ENCODE results near the gene SHISA6. TPM values are rescaled to one million over a fixed set of nuclear protein-coding genes. Genes with fewer than 3 reads are reported as not detected.

SHISA6 gene
- total RNA-seq, 4 donors from 2014 or later = 0.45 to 4.9 (median 3.3) TPM

DNA sequence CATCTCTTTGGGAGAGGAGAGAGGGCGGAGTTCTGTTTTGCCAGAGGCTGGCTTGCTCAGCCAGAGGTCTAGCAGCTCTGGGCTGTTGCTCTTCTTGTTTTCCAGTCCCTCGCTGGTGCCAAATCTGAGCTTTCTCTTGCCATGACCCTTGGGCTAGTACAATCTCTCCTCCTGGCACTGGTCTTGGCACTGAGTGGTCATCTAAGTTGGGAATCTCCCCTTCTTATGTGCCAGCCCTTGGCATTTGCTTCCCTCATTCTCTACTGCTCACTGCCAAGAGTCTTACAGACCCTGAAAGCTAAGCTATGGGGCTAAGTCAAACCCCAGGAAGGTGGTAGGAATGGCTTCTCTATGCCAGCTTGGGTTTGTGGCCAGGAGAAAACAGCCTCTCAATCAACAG lies 148.6 kb downstream of the SHISA6 start:
- Histone ChIP-seq H3K4me3 (no peak overlapping the region), H3K36me3 (no peaks in the 10 kb centered on the region), H3K9me3 (no peaks in the 10 kb centered on the region), H3K4me1 (no peaks in the 10 kb centered on the region), H3K27ac (no peak overlapping the region), H3K27me3 (no peaks in the 10 kb centered on the region)
- TF ChIP-seq, protein P1, sequence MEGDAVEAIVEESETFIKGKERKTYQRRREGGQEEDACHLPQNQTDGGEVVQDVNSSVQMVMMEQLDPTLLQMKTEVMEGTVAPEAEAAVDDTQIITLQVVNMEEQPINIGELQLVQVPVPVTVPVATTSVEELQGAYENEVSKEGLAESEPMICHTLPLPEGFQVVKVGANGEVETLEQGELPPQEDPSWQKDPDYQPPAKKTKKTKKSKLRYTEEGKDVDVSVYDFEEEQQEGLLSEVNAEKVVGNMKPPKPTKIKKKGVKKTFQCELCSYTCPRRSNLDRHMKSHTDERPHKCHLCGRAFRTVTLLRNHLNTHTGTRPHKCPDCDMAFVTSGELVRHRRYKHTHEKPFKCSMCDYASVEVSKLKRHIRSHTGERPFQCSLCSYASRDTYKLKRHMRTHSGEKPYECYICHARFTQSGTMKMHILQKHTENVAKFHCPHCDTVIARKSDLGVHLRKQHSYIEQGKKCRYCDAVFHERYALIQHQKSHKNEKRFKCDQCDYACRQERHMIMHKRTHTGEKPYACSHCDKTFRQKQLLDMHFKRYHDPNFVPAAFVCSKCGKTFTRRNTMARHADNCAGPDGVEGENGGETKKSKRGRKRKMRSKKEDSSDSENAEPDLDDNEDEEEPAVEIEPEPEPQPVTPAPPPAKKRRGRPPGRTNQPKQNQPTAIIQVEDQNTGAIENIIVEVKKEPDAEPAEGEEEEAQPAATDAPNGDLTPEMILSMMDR (IDR thresholded peaks at IDR 0.05) = no peak
- TF ChIP-seq POLR2AphosphoS5 (IDR thresholded peaks at IDR 0.05) (no peak), EP300 (IDR thresholded peaks at IDR 0.05) (no peak), POLR2A (IDR thresholded peaks at IDR 0.05) (no peak)
- no peak for DNase-seq (ENCODE audit: low spot score in 2 of 2)
- 71% methylated on average over 2 of the region's 2 CpGs for WGBS

DNA sequence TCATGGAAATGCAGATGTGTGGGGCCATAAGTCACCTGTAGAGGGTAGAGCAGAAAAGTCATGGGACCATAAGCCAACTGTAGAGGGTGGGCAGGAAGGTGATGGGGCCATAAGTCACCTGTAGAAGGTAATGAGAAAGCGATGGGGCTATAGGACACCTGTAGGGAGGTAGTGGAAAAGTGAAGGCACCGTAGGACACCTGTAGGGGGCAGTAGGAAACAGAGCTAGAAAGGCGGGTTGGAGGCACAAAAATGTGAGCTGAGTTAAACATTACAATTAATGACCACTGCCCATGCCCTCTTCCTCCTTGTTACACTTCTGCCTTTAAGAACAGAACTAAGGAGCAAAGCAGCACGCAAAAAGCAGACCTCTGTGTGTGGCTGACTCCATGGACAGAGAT lies 150.1 kb downstream of the SHISA6 start:
- Histone ChIP-seq H3K27ac (no peak overlapping the region), H3K36me3 (no peaks in the 10 kb centered on the region), H3K9me3 (no peaks in the 10 kb centered on the region), H3K27me3 (no peaks in the 10 kb centered on the region), H3K4me3 (no peak overlapping the region), H3K4me1 (no peaks in the 10 kb centered on the region)
- TF ChIP-seq EP300 (IDR thresholded peaks at IDR 0.05) (no peak), POLR2A (IDR thresholded peaks at IDR 0.05) (no peak), POLR2AphosphoS5 (IDR thresholded peaks at IDR 0.05) (no peak)
- TF ChIP-seq, protein P1 (IDR thresholded peaks at IDR 0.05) = no peak
- no peak for DNase-seq (ENCODE audit: low spot score in 2 of 2)
- WGBS = 55% methylated on average over 4 of the region's 4 CpGs

GRCh38 chr17:11404431-11405276 lies 163.6 kb downstream of the SHISA6 start:
- DNase-seq (ENCODE audit: low spot score in 2 of 2) = no peak
- WGBS = 78% methylated on average over 8 of the region's 8 CpGs
- H3K36me3 ChIP-seq = no peaks in the 10 kb centered on the region

DNA sequence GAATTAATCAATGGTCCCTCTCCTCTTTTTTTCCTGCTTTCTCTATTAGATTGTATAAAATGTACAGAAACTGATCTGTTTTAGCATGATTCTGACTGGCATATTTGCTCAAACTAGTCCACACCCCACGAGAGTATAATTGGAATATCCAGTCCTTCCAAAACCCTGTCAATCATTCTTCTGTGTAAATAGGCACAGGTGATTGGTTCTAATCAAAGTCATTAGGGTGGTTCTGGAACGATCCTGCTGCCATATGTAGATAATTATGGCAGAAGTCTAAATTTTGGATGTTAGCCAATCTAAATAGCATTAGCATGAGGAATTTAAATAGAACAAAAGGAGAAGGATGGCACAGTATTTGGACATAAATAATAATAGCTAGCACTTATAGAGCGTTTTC lies 165.7 kb downstream of the SHISA6 start:
- no peak for DNase-seq (ENCODE audit: low spot score in 2 of 2)
- H3K27me3 ChIP-seq = no peaks in the 10 kb centered on the region
- TF ChIP-seq POLR2AphosphoS5 (IDR thresholded peaks at IDR 0.05) (no peak), POLR2A (IDR thresholded peaks at IDR 0.05) (no peak), EP300 (IDR thresholded peaks at IDR 0.05) (no peak)
- TF ChIP-seq, protein P1 (IDR thresholded peaks at IDR 0.05) = no peak
- no peak overlapping the region for H3K27ac ChIP-seq
- H3K9me3 ChIP-seq = peaks cover 8% of the 10 kb centered on the region
- no peaks in the 10 kb centered on the region for H3K36me3 ChIP-seq
- H3K4me1 ChIP-seq = no peaks in the 10 kb centered on the region
- H3K4me3 ChIP-seq = no peak overlapping the region
- 26% methylated on average over 3 of the region's 3 CpGs for WGBS

More at GRCh38 chr17:11404431-11405276, 163.6 kb downstream of the SHISA6 start:
- Histone ChIP-seq H3K4me3 (no peak overlapping the region), H3K27ac (no peak overlapping the region), H3K4me1 (no peaks in the 10 kb centered on the region), H3K9me3 (peaks cover 12% of the 10 kb centered on the region), H3K27me3 (no peaks in the 10 kb centered on the region)
- TF ChIP-seq EP300 (IDR thresholded peaks at IDR 0.05) (no peak), POLR2AphosphoS5 (IDR thresholded peaks at IDR 0.05) (no peak), POLR2A (IDR thresholded peaks at IDR 0.05) (no peak)
- TF ChIP-seq, protein P1 (IDR thresholded peaks at IDR 0.05) = no peak

DNA sequence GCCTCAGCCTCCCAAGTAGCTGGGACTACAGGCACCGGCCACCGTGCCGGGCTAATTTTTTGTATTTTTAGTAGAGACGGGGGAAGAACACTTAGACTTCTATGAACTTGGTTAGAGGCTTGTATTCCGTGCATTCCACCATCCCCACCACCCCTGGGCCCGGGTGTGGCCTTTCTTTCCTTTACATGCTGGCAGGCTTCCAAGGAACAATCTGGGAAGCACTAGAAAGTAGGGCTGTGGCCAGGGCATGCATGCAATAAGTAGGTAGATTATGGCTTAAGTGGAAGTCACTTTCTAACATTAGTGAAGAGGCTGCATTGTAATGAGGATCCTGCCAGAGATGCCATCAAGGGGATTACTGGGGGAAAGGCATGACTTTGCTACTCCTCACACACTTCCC lies 171.6 kb downstream of the SHISA6 start:
- DNase-seq (ENCODE audit: low spot score in 2 of 2) = no peak
- Histone ChIP-seq H3K4me1 (no peaks in the 10 kb centered on the region), H3K36me3 (no peaks in the 10 kb centered on the region), H3K27ac (no peak overlapping the region), H3K9me3 (no peaks in the 10 kb centered on the region), H3K27me3 (no peaks in the 10 kb centered on the region), H3K4me3 (no peak overlapping the region)
- no peak for TF ChIP-seq POLR2A (IDR thresholded peaks at IDR 0.05)
- TF ChIP-seq, protein P1 (IDR thresholded peaks at IDR 0.05) = no peak
- no peak for TF ChIP-seq POLR2AphosphoS5 (IDR thresholded peaks at IDR 0.05)
- TF ChIP-seq EP300 (IDR thresholded peaks at IDR 0.05) = no peak
- 49% methylated on average over 6 of the region's 6 CpGs for WGBS
